ENCODE measurements around the gene PRKCD. TPM values are rescaled to one million over a fixed set of nuclear protein-coding genes. Genes with fewer than 3 reads are reported as not detected.

PRKCD gene
- total RNA-seq, 1 donor from 2014 or later, result 16.1 TPM

GRCh38 chr3:53225181-53225580 lies 64.2 kb downstream of the PRKCD start:
- no peak overlapping the region for H3K27ac Mint-ChIP-seq
- no peak for TF ChIP-seq CTCF (IDR thresholded peaks at IDR 0.05; ENCODE audit: unreplicated experiment)
- peaks cover 16% of the 10 kb centered on the region for H3K36me3 Mint-ChIP-seq
- H3K27me3 Mint-ChIP-seq (ENCODE audit: low read depth), result no peaks in the 10 kb centered on the region
- H3K4me3 Mint-ChIP-seq, result no peak overlapping the region
- no peaks in the 10 kb centered on the region for H3K9me3 Mint-ChIP-seq
- DNase-seq (ENCODE audit: low spot score in 2 of 2, unreplicated experiment in 2 of 2), result no peak
- H3K4me1 Mint-ChIP-seq, result no peaks in the 10 kb centered on the region

- DNase-seq (ENCODE audit: low spot score in 2 of 2, unreplicated experiment in 2 of 2), result no peak
- Mint-ChIP-seq H3K27me3 (ENCODE audit: low read depth) (no peaks in the 10 kb centered on the region), H3K4me1 (no peaks in the 10 kb centered on the region), H3K27ac (no peak overlapping the region), H3K9me3 (no peaks in the 10 kb centered on the region), H3K36me3 (peaks cover 19% of the 10 kb centered on the region), H3K4me3 (no peak overlapping the region)
- TF ChIP-seq CTCF (IDR thresholded peaks at IDR 0.05; ENCODE audit: unreplicated experiment), result no peak
These were observed 64.6 kb downstream of the PRKCD start for GRCh38 chr3:53225651-53226050.

- DNase-seq (ENCODE audit: low spot score in 2 of 2, unreplicated experiment in 2 of 2), result no peak
- Mint-ChIP-seq H3K4me3 (no peak overlapping the region), H3K4me1 (no peaks in the 10 kb centered on the region), H3K27ac (no peak overlapping the region), H3K36me3 (peaks cover 19% of the 10 kb centered on the region), H3K9me3 (no peaks in the 10 kb centered on the region), H3K27me3 (ENCODE audit: low read depth) (no peaks in the 10 kb centered on the region)
- no peak for TF ChIP-seq CTCF (IDR thresholded peaks at IDR 0.05; ENCODE audit: unreplicated experiment)
These were observed 65.3 kb downstream of the PRKCD start for GRCh38 chr3:53226142-53226840.

- Mint-ChIP-seq H3K9me3 (no peaks in the 10 kb centered on the region), H3K36me3 (peaks cover 19% of the 10 kb centered on the region), H3K4me1 (no peaks in the 10 kb centered on the region), H3K27me3 (ENCODE audit: low read depth) (no peaks in the 10 kb centered on the region), H3K4me3 (no peak overlapping the region), H3K27ac (no peak overlapping the region)
- DNase-seq (ENCODE audit: low spot score in 2 of 2, unreplicated experiment in 2 of 2), result no peak
- no peak for TF ChIP-seq CTCF (IDR thresholded peaks at IDR 0.05; ENCODE audit: unreplicated experiment)
These were observed 65.9 kb downstream of the PRKCD start for GRCh38 chr3:53226841-53227407.

- TF ChIP-seq CTCF (IDR thresholded peaks at IDR 0.05; ENCODE audit: unreplicated experiment), result no peak
- Mint-ChIP-seq H3K27me3 (ENCODE audit: low read depth) (no peaks in the 10 kb centered on the region), H3K9me3 (no peaks in the 10 kb centered on the region), H3K27ac (no peak overlapping the region), H3K4me3 (no peak overlapping the region), H3K4me1 (no peaks in the 10 kb centered on the region), H3K36me3 (peaks cover 21% of the 10 kb centered on the region)
- no peak for DNase-seq (ENCODE audit: low spot score in 2 of 2, unreplicated experiment in 2 of 2)
These were observed 67.2 kb downstream of the PRKCD start for GRCh38 chr3:53227993-53228885.
